OCI-LY7 (cell line): Measurements from ENCODE around the gene ANKRD39.

Source experiments
- CTCF ChIP-seq: fragments of 200-600 bp; sonication (generic); conservative IDR thresholded peaks from 2 replicates; pipeline ENCODE4 v1.5.1; 2014; ENCODE audit warnings: mild to moderate bottlenecking, antibody characterized with exemption, low read length, moderate library complexity, mixed read lengths
- EZH2phosphoT487 ChIP-seq: fragments of 200-600 bp; sonication (generic); IDR thresholded peaks from 2 replicates; pipeline ENCODE4 v1.6.1; 2018; ENCODE audit warnings: low read depth, borderline replicate concordance, mild to moderate bottlenecking, mixed run types, antibody characterized with exemption, low read length, moderate library complexity, mixed read lengths

GRCh38 chr2:96895746-96896651 is 38.2 kb upstream of the ANKRD39 start:
- no peak for TF ChIP-seq CTCF
- TF ChIP-seq EZH2phosphoT487: no peak
